HepG2 (cell line): ENCODE data around the gene PBX1. TPM values are rescaled to one million over a fixed set of nuclear protein-coding genes. Genes with fewer than 3 reads are reported as not detected.

ENCODE experiments used
- ATAC-seq: fragments of 200-7000 bp; cut with Tn5 transposase; 3 replicates; pipeline ENCODE4 v1.9.1; 2020; ENCODE audit warnings: mild to moderate bottlenecking, moderate library complexity
- BruUV-seq: library from RNA; stranded (reverse); fragments of 400-500 nt; replicated peaks from 2 replicates; lab custom pipeline; 2021; lab: Mats Ljungman, UMichigan
- CTCF ChIA-PET: fragments of 300-600 bp; formaldehyde crosslinking; extraction: SDS; loops from one replicate; lab custom pipeline; 2021; ENCODE audit warnings: low total read pairs, inconsistent platforms, low intra/inter-chr PET ratio; lab: Yijun Ruan, JAX
- POLR2A ChIA-PET: fragments of 350-600 bp; sonication (Branson Sonifier 250); formaldehyde crosslinking; loops from one replicate; lab custom pipeline; 2020; ENCODE audit warnings: antibody characterized with exemption, inconsistent platforms; lab: Yijun Ruan, JAX
- DNase-seq: peaks from one replicate; pipeline ENCODE4 v3.0.0-alpha.2; 2015; ENCODE audit warnings: low spot score
- FAIRE-seq: peaks from 3 replicates; lab custom pipeline; 2011; peaks lifted over from hg19 to GRCh38; lab: Jason Lieb, UNC
- H2AFZ ChIP-seq: one replicate; pipeline ENCODE4 v1.6.1; 2011; ENCODE audit warnings: low read length, inconsistent platforms
- H3K27ac ChIP-seq: fragments of 300-600 bp; 3 replicates; pipeline ENCODE4 v1.8.0; 2011; ENCODE audit warnings: mixed run types, mild to moderate bottlenecking, mixed read lengths, low read length, inconsistent platforms; ENCODE audit not compliant: insufficient read depth; ENCODE audit errors: extremely low read length
- H3K27me3 ChIP-seq, 2 experiments: fragments of 200-600 bp in 1 of 2; 2 replicates in 1 of 2; 3 replicates in 1 of 2; pipeline versions ENCODE4 v1.6.0 to v1.8.0; 2011; ENCODE audit warnings: low read length in 2 of 2, mild to moderate bottlenecking in 2 of 2, moderate library complexity in 2 of 2, inconsistent platforms in 1 of 2; ENCODE audit not compliant: insufficient read depth in 2 of 2, control insufficient read depth in 1 of 2
- H3K36me3 ChIP-seq, 2 experiments: fragments of 200-600 bp in 1 of 2; replicated peaks in 1 of 2; 2 replicates in 1 of 2; 3 replicates in 1 of 2; pipeline versions ENCODE4 v1.5.1 to v1.8.0; 2011; ENCODE audit warnings: low read length in 2 of 2, inconsistent platforms in 1 of 2; ENCODE audit not compliant: insufficient read depth in 2 of 2, control insufficient read depth in 1 of 2
- H3K4me1 ChIP-seq: 2 replicates; pipeline ENCODE4 v1.5.1; 2012; ENCODE audit warnings: low read length, inconsistent platforms; ENCODE audit not compliant: insufficient read depth
- H3K4me2 ChIP-seq: 2 replicates; pipeline ENCODE4 v1.6.0; 2011; ENCODE audit warnings: low read depth, low read length, inconsistent platforms
- H3K4me3 ChIP-seq, 3 experiments: fragments of 200-600 bp in 1 of 3; sonication (generic), shearing (Covaris generic) in 1 of 3; replicated peaks in 1 of 3; 2 replicates each; pipeline ENCODE4 v1.5.1; 2011 to 2016; ENCODE audit warnings: low read length in 3 of 3, inconsistent platforms in 2 of 3, low read depth in 2 of 3, mild to moderate bottlenecking in 2 of 3, control low read depth in 1 of 3, mixed read lengths in 1 of 3; ENCODE audit not compliant: insufficient read depth in 1 of 3
- H3K79me2 ChIP-seq: one replicate; pipeline ENCODE4 v1.6.1; 2011; ENCODE audit warnings: low read length, inconsistent platforms; ENCODE audit not compliant: insufficient read depth
- H3K9ac ChIP-seq: 2 replicates; pipeline ENCODE4 v1.6.0; 2011; ENCODE audit warnings: mild to moderate bottlenecking, low read depth, low read length, inconsistent platforms; ENCODE audit not compliant: insufficient read depth
- H3K9me3 ChIP-seq: 2 replicates; pipeline ENCODE4 v1.5.1; 2012; ENCODE audit warnings: mild to moderate bottlenecking, low read length
- H4K20me1 ChIP-seq: 2 replicates; pipeline ENCODE4 v1.6.0; 2011; ENCODE audit warnings: inconsistent platforms, mild to moderate bottlenecking, low read length, moderate library complexity; ENCODE audit not compliant: insufficient read depth
- ARNT ChIP-seq: fragments of 450-650 bp; IDR thresholded peaks from 2 replicates; pipeline ENCODE4 v1.6.1; 2017
- DNMT1 ChIP-seq: sonication (generic); formaldehyde crosslinking; IDR thresholded peaks from 2 replicates; pipeline ENCODE4 v1.5.1; 2020; ENCODE audit warnings: mild to moderate bottlenecking, missing genetic modification reagents
- DPF2 ChIP-seq: sonication (generic); formaldehyde crosslinking; IDR thresholded peaks from 2 replicates; pipeline ENCODE4 v1.4.0; 2020; ENCODE audit warnings: mild to moderate bottlenecking, low read depth, missing genetic modification reagents, borderline replicate concordance
- EED ChIP-seq: sonication (generic); formaldehyde crosslinking; IDR thresholded peaks from 2 replicates; pipeline ENCODE4 v1.5.0; 2020; ENCODE audit warnings: mild to moderate bottlenecking, missing genetic modification reagents
- GLI4 ChIP-seq: sonication (generic); formaldehyde crosslinking; IDR thresholded peaks from 2 replicates; pipeline ENCODE4 v1.5.1; 2020; ENCODE audit warnings: missing genetic modification reagents, mild to moderate bottlenecking, moderate library complexity, borderline replicate concordance
- HOXD1 ChIP-seq: sonication (generic); formaldehyde crosslinking; IDR thresholded peaks from 2 replicates; pipeline ENCODE4 v1.5.0; 2020; ENCODE audit warnings: missing genetic modification reagents
- MLXIP ChIP-seq: sonication (generic); formaldehyde crosslinking; IDR thresholded peaks from 2 replicates; pipeline ENCODE4 v1.9.0; 2021; ENCODE audit warnings: missing genetic modification reagents, borderline replicate concordance
- MNT ChIP-seq: fragments of 450-650 bp; IDR thresholded peaks from 2 replicates; pipeline ENCODE4 v1.6.1; 2016
- PAF1 ChIP-seq: IDR thresholded peaks from 2 replicates; pipeline ENCODE4 v1.6.1; 2016; ENCODE audit warnings: missing genetic modification reagents, missing compliant biosample characterization
- PHF8 ChIP-seq: sonication (generic); formaldehyde crosslinking; IDR thresholded peaks from 2 replicates; pipeline ENCODE4 v1.5.0; 2020; ENCODE audit warnings: missing genetic modification reagents
- SMAD9 ChIP-seq: sonication (generic); formaldehyde crosslinking; IDR thresholded peaks from 2 replicates; pipeline ENCODE4 v1.5.1; 2020; ENCODE audit warnings: mild to moderate bottlenecking, missing genetic modification reagents
- TBX2 ChIP-seq: sonication (generic); formaldehyde crosslinking; IDR thresholded peaks from 2 replicates; pipeline ENCODE4 v1.5.0; 2020; ENCODE audit warnings: missing genetic modification reagents, mild to moderate bottlenecking, borderline replicate concordance
- TMF1 ChIP-seq: sonication (generic); formaldehyde crosslinking; IDR thresholded peaks from 2 replicates; pipeline ENCODE4 v1.8.1; 2022; ENCODE audit warnings: low read depth, missing genetic modification reagents
- WIZ ChIP-seq: sonication (generic); formaldehyde crosslinking; IDR thresholded peaks from 2 replicates; pipeline ENCODE4 v1.5.1; 2020; ENCODE audit warnings: mild to moderate bottlenecking, missing genetic modification reagents
- ZMYM4 ChIP-seq: sonication (generic); formaldehyde crosslinking; IDR thresholded peaks from 2 replicates; pipeline ENCODE4 v1.8.1; 2023; ENCODE audit warnings: mild to moderate bottlenecking, missing genetic modification reagents
- ZNF18 ChIP-seq: sonication (generic); formaldehyde crosslinking; IDR thresholded peaks from 2 replicates; pipeline ENCODE4 v1.8.0; 2022; ENCODE audit warnings: mild to moderate bottlenecking, missing genetic modification reagents; ENCODE audit not compliant: insufficient replicate concordance
- ZNF337 ChIP-seq: sonication (generic); formaldehyde crosslinking; IDR thresholded peaks from 2 replicates; pipeline ENCODE4 v1.5.1; 2020; ENCODE audit warnings: missing genetic modification reagents, low read depth, mild to moderate bottlenecking, borderline replicate concordance
- ZNF7 ChIP-seq: IDR thresholded peaks from 2 replicates; pipeline ENCODE4 v1.6.1; 2016; ENCODE audit warnings: missing biosample characterization, missing genetic modification reagents
- WGBS: methylation state at CpG from one replicate; pipeline ENCODE4 v1.1.6; 2017; ENCODE audit warnings: low lambda C conversion rate; 5-methylcytosine and 5-hydroxymethylcytosine counted together
- in situ Hi-C: cut with HindIII; loops from 2 replicates; pipeline ENCODE4 v1.10.0; 2017; ENCODE audit warnings: low pct_unique_long_range_greater_than_20kb; ENCODE audit not compliant: extremely low pct_ligation_motif_present
- intact Hi-C: fragments of 100-400 bp; cut with micrococcal nuclease; formaldehyde crosslinking; loops from one replicate; pipeline ENCODE4 v1.10.0; 2022; ENCODE audit not compliant: unreplicated experiment
- polyA plus RNA-seq, 8 experiments: library from polyadenylated mRNA; depleted of rRNA in 3 of 8; stranded (reverse) in 7 of 8; unstranded in 1 of 8; fragments of >200 nt; fragmentation: Illumina TruSeq in 4 of 8; extraction: Trizol in 4 of 8; gene quantifications; 2 replicates each; pipeline versions ENCODE4 v1.2.1 to v1.2.3, GENCODE V29; 2011 to 2016; ENCODE audit warnings: low read depth in 4 of 8, missing spikeins in 1 of 8, mixed read lengths in 1 of 8; ENCODE audit not compliant: insufficient read depth in 1 of 8
- total RNA-seq, 5 experiments: library from RNA; depleted of rRNA; stranded (reverse); fragments of >200 nt; fragmentation: Illumina TruSeq; extraction: Trizol; gene quantifications; 2 replicates each; pipeline ENCODE4 v1.2.3, GENCODE V29; 2016; ENCODE audit warnings: low read depth in 1 of 5
- TF ChIP-seq, protein P1 (sequence below): sonication (generic); formaldehyde crosslinking; IDR thresholded peaks from 2 replicates; pipeline ENCODE4 v1.4.0; 2020; ENCODE audit warnings: missing genetic modification reagents

The PBX1 gene
- total and polyA plus RNA-seq, 2 of the 13 experiments (the other 11 are each of a cell fraction or from before 2014, with no cell fraction given) = 0.24 TPM; not detected in 1

- no peaks in the 10 kb centered on the region for H3K4me1 ChIP-seq
- no peaks in the 10 kb centered on the region for H3K79me2 ChIP-seq
- no TSS peak for BruUV-seq
- H3K9ac ChIP-seq = no peak overlapping the region
- H3K27ac ChIP-seq = no peak overlapping the region
- intact Hi-C loops (no loop called here), in situ Hi-C loops (no loop called here)
- TF ChIP-seq ZNF7 (CRISPR knock-in tag) (no peak), EED (no peak), MNT (no peak), ZMYM4 (CRISPR knock-in tag) (no peak), TBX2 (CRISPR knock-in tag) (no peak), GLI4 (CRISPR knock-in tag) (no peak), MLXIP (CRISPR knock-in tag) (no peak), TMF1 (no peak), SMAD9 (CRISPR knock-in tag) (no peak), ZNF337 (CRISPR knock-in tag) (no peak), DPF2 (CRISPR knock-in tag) (no peak), PHF8 (no peak), ARNT (no peak), WIZ (CRISPR knock-in tag) (no peak), DNMT1 (no peak), ZNF18 (CRISPR knock-in tag) (no peak), HOXD1 (no peak), PAF1 (CRISPR knock-in tag) (no peak)
- TF ChIP-seq, protein P1, sequence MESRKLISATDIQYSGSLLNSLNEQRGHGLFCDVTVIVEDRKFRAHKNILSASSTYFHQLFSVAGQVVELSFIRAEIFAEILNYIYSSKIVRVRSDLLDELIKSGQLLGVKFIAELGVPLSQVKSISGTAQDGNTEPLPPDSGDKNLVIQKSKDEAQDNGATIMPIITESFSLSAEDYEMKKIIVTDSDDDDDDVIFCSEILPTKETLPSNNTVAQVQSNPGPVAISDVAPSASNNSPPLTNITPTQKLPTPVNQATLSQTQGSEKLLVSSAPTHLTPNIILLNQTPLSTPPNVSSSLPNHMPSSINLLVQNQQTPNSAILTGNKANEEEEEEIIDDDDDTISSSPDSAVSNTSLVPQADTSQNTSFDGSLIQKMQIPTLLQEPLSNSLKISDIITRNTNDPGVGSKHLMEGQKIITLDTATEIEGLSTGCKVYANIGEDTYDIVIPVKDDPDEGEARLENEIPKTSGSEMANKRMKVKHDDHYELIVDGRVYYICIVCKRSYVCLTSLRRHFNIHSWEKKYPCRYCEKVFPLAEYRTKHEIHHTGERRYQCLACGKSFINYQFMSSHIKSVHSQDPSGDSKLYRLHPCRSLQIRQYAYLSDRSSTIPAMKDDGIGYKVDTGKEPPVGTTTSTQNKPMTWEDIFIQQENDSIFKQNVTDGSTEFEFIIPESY (CRISPR knock-in tag) = no peak
- no peak for DNase-seq
- H3K36me3 ChIP-seq = no peaks in the 10 kb centered on the region
- H3K27me3 ChIP-seq = no peaks in the 10 kb centered on the region
- no peaks in the 10 kb centered on the region for H3K9me3 ChIP-seq
- CTCF ChIA-PET = no interaction called here
- POLR2A ChIA-PET = no interaction called here
- no peaks in the 10 kb centered on the region for H4K20me1 ChIP-seq
- 50% methylated on average over 4 of the region's 4 CpGs for WGBS
- no peak for FAIRE-seq
- H3K4me2 ChIP-seq = no peak overlapping the region
- ATAC-seq = no peak
- no peak overlapping the region for H3K4me3 ChIP-seq
- no peak overlapping the region for H2AFZ ChIP-seq
These were observed 196.7 kb downstream of the PBX1 start for GRCh38 chr1:164755690-164756089.
